Psoas muscle (tissue), 8 donors: ENCODE data around the gene SDR9C7. TPM values are rescaled to one million over a fixed set of nuclear protein-coding genes. Genes with fewer than 3 reads are reported as not detected.

Experiments used
- ATAC-seq, 4 donors: fragments of 200-7000 bp; cut with Tn5 transposase; one replicate each; pipeline ENCODE4 v1.9.1; 2020; ENCODE audit warnings: moderate library complexity in 3 of 4, mild to moderate bottlenecking in 2 of 4
- DNase-seq, 2 donors: peaks; one replicate each; pipeline ENCODE4 v3.0.0-alpha.2; 2020
- H3K27ac ChIP-seq: fragments of 200-600 bp; one replicate; pipeline ENCODE4 v1.8.0; 2022
- H3K27me3 ChIP-seq, 3 donors: fragments of 200-600 bp in 1 of 3; one replicate each; pipeline versions ENCODE4 v1.6.1 to v1.8.0; 2013 to 2022; ENCODE audit warnings: low read length in 2 of 3, mild to moderate bottlenecking in 2 of 3, moderate library complexity in 1 of 3; ENCODE audit not compliant: insufficient read depth in 3 of 3
- H3K36me3 ChIP-seq, 2 donors: fragments of 200-600 bp in 1 of 2; one replicate each; pipeline versions ENCODE4 v1.6.1 to v1.8.0; 2013 to 2022; ENCODE audit warnings: low read depth in 1 of 2, mild to moderate bottlenecking in 1 of 2, moderate library complexity in 1 of 2; ENCODE audit not compliant: insufficient read depth in 1 of 2
- H3K4me1 ChIP-seq: fragments of 200-600 bp; one replicate; pipeline ENCODE4 v1.8.0; 2022
- H3K4me3 ChIP-seq: fragments of 200-600 bp; one replicate; pipeline ENCODE4 v1.8.0; 2022; ENCODE audit warnings: mild to moderate bottlenecking
- H3K9me3 ChIP-seq: fragments of 200-600 bp; one replicate; pipeline ENCODE4 v1.8.0; 2022
- CTCF ChIP-seq: fragments of 200-600 bp; IDR thresholded peaks from one replicate; pipeline ENCODE4 v1.8.0; 2022; ENCODE audit warnings: antibody characterized with exemption
- WGBS, 3 donors: extraction: QIAGEN DNeasy Blood & Tissue Kit; methylation state at CpG; one replicate each; pipeline versions ENCODE4 v1.1.6 to v1.1.7; 2013; 5-methylcytosine and 5-hydroxymethylcytosine counted together
- intact Hi-C, 2 donors: fragments of 100-400 bp; cut with DNase I; formaldehyde crosslinking; loops; one replicate each; pipeline versions ENCODE4 v1.11.0 to v1.14.2; 2022
- polyA plus RNA-seq, 3 donors: library from polyadenylated mRNA; stranded (reverse); fragments of 200-250 nt; gene quantifications; one replicate each; pipeline ENCODE4 v1.2.3, GENCODE V29; 2013
- total RNA-seq, 4 donors: library from RNA; stranded (reverse); fragmentation: NEBNext Ultra II Directional in 2 of 4; extraction: Animal tissue kit (Norgen Biotek cat#: 25700) in 2 of 4; gene quantifications; one replicate each; pipeline versions ENCODE4 v1.2.1 to v1.2.4, GENCODE V29; 2021 to 2023
- donor health status: healthy with polysubstance abuse.
- donor health status: DM: no; HTN: no; CAD: no; lungs with moderate emphysema.
- donor health status: Bipolar disorder and iron deficiency.
- donor health status: healthy.
- donor health status: DM: yes; HTN: yes; CAD: no.
- donor health status: DM: no; HTN: no; CAD: no.
- donor health status: DM: no; HTN: no; CAD: no.
- donor health status: DM: yes; HTN: yes; CAD: no.

The SDR9C7 gene
- total and polyA plus RNA-seq, 7 donors: 0.07 to 0.97 (median 0.22) TPM; not detected in 1

DNA sequence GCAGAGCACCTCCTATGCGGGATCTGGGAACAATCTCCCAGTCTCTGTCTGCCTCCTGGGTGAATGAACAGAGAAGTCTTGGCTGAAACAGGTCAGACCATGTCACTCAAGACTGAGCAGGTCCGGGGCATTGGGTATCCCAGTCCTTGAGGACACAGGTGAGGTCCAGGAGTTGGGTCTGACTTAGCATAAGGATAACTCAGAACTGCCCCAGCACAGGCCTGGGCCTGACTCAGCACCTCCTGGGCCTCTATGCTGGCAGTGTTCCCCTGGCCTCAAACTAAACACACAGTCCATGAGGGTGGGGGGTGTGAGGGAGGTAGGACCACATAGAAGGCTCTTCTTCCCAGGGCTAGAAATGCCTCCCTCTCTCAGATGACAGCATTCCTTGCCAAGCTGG lies 1.5 kb upstream of the SDR9C7 start:
- 76 to 98% (median 84%) methylated on average over 2 of the region's 2 CpGs for WGBS, 3 donors
- Histone ChIP-seq H3K9me3 (no peaks in the 10 kb centered on the region), H3K4me1 (no peaks in the 10 kb centered on the region), H3K27ac (no peak overlapping the region), H3K27me3 (no peaks in the 10 kb centered on the region), H3K4me3 (no peak overlapping the region), H3K36me3 (no peaks in the 10 kb centered on the region)
- no peak for DNase-seq
- TF ChIP-seq CTCF: no peak
- intact Hi-C loops: no loop called here
- ATAC-seq: no peak

- 72 to 78% (median 73%) methylated on average over 2 of the region's 2 CpGs for WGBS, 3 donors
Observed at GRCh38 chr12:56935157-56935556, 949 bp upstream of the SDR9C7 start.

GRCh38 chr12:56932867-56933266 lies 1.3 kb downstream of the SDR9C7 start:
- no peak for DNase-seq
- Histone ChIP-seq H3K36me3 (no peaks in the 10 kb centered on the region), H3K4me1 (no peaks in the 10 kb centered on the region), H3K27ac (no peak overlapping the region), H3K27me3 (no peaks in the 10 kb centered on the region), H3K9me3 (no peaks in the 10 kb centered on the region), H3K4me3 (no peak overlapping the region)
- TF ChIP-seq CTCF: no peak
- peak in 2 of 4 donors; percentile 31 to 37 for ATAC-seq
- 71 to 89% (median 87%) methylated on average over 1 of the region's 1 CpG for WGBS, 3 donors
- intact Hi-C loops: no loop called here

More at GRCh38 chr12:56935157-56935556, 949 bp upstream of the SDR9C7 start:
- Histone ChIP-seq H3K4me3 (no peak overlapping the region), H3K36me3 (no peaks in the 10 kb centered on the region), H3K27me3 (no peaks in the 10 kb centered on the region), H3K4me1 (no peaks in the 10 kb centered on the region), H3K27ac (no peak overlapping the region), H3K9me3 (no peaks in the 10 kb centered on the region)
- TF ChIP-seq CTCF: no peak
- intact Hi-C loops: no loop called here
- DNase-seq (no peak), ATAC-seq (no peak)

DNA sequence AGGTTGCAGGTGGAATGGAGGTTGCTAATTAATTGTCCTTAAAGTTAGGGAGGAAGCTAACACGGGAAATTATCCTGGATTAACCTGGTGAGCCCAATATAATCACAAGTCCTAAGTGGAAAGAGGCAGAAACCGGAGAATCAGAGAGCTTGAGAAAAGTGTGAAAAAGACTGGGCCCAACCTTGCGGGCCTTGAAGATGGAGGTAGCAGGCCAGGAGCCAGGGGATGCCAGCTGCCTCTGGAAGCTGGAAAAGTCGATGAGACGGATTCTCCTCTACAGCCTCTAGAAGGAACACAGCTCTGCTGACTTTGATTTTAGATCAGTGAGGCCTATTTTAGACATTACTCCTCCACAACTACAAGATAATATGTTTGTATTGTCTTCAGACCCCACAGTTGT lies 2.1 kb downstream of the SDR9C7 start:
- H3K27ac ChIP-seq: no peak overlapping the region
- no peak for TF ChIP-seq CTCF
- 52 to 71% (median 61%) methylated on average over 5 of the region's 5 CpGs for WGBS, 3 donors
- H3K4me1 ChIP-seq: no peaks in the 10 kb centered on the region
- no peak overlapping the region for H3K4me3 ChIP-seq
- intact Hi-C loops: no loop called here
- H3K36me3 ChIP-seq: no peaks in the 10 kb centered on the region
- DNase-seq (no peak), ATAC-seq (no peak)
- H3K27me3 ChIP-seq: no peaks in the 10 kb centered on the region
- H3K9me3 ChIP-seq: no peaks in the 10 kb centered on the region

GRCh38 chr12:56931474-56931978 lies 2.7 kb downstream of the SDR9C7 start:
- H3K4me3 ChIP-seq: no peak overlapping the region
- no peaks in the 10 kb centered on the region for H3K4me1 ChIP-seq
- no peak for DNase-seq
- intact Hi-C loops: no loop called here
- H3K36me3 ChIP-seq: no peaks in the 10 kb centered on the region
- ATAC-seq: no peak
- no peaks in the 10 kb centered on the region for H3K9me3 ChIP-seq
- H3K27ac ChIP-seq: no peak overlapping the region
- no peaks in the 10 kb centered on the region for H3K27me3 ChIP-seq
- WGBS, 3 donors: 66 to 88% (median 83%) methylated on average over 2 of the region's 2 CpGs
- no peak for TF ChIP-seq CTCF
